HEK293 (cell line): ENCODE data around the gene TCHP.
A peak's percentile ranks its signal among the peaks of the same experiment; 100 is the strongest.

ENCODE experiments used
- CTCF ChIA-PET: fragments of 350-600 bp; formaldehyde crosslinking; extraction: SDS; loops from one replicate; lab custom pipeline; 2021; ENCODE audit warnings: antibody characterized with exemption; lab: Yijun Ruan, JAX
- POLR2A ChIA-PET: fragments of 300-600 bp; formaldehyde crosslinking; extraction: SDS; loops from one replicate; lab custom pipeline; 2020; ENCODE audit warnings: antibody characterized with exemption, inconsistent platforms; lab: Yijun Ruan, JAX
- H3K27ac ChIP-seq: fragments of 200-500 bp; sonication (Bioruptor generic); 2 replicates; pipeline ENCODE4 v1.5.1; 2014; ENCODE audit warnings: low read depth, low read length, control low read depth, inconsistent platforms; ENCODE audit errors: extremely low read depth
- H3K36me3 ChIP-seq, 2 experiments: fragments of 200-500 bp in 1 of 2; sonication (Bioruptor generic) in 1 of 2; 1 replicate in 1 of 2; 2 replicates in 1 of 2; pipeline ENCODE4 v1.5.1; 2014 to 2017; ENCODE audit warnings: inconsistent platforms in 2 of 2, low read length in 2 of 2; ENCODE audit not compliant: control insufficient read depth in 2 of 2, insufficient read depth in 1 of 2
- H3K4me1 ChIP-seq: fragments of 200-500 bp; sonication (Bioruptor generic); 2 replicates; pipeline ENCODE4 v1.5.1; 2014; ENCODE audit warnings: mild to moderate bottlenecking, low read length, inconsistent platforms; ENCODE audit not compliant: control insufficient read depth, insufficient read depth
- H3K4me3 ChIP-seq: 2 replicates; pipeline ENCODE4 v1.5.1; 2011; ENCODE audit warnings: low read depth, mild to moderate bottlenecking, control low read depth, low read length, moderate library complexity
- H3K9me3 ChIP-seq: fragments of 200-500 bp; sonication (Bioruptor generic); 2 replicates; pipeline ENCODE4 v1.5.1; 2014; ENCODE audit warnings: low read depth, low read length, inconsistent platforms; ENCODE audit not compliant: control insufficient read depth, insufficient read depth
- ELK4 ChIP-seq: IDR thresholded peaks from 2 replicates; pipeline ENCODE4 v1.6.1; 2011; ENCODE audit warnings: mild to moderate bottlenecking, low read depth, low read length, borderline replicate concordance
- FEZF1 ChIP-seq: fragments of 450-650 bp; formaldehyde crosslinking; IDR thresholded peaks from 2 replicates; pipeline ENCODE4 v1.5.1; 2016; ENCODE audit warnings: missing biosample characterization, missing genetic modification characterization
- KLF9 ChIP-seq: fragments of 450-650 bp; formaldehyde crosslinking; IDR thresholded peaks from 2 replicates; pipeline ENCODE4 v1.5.1; 2016; ENCODE audit warnings: missing biosample characterization, missing genetic modification characterization, low read depth
- MZF1 ChIP-seq: fragments of 450-650 bp; formaldehyde crosslinking; IDR thresholded peaks from 2 replicates; pipeline ENCODE4 v1.5.1; 2017; ENCODE audit warnings: missing biosample characterization, missing genetic modification characterization, borderline replicate concordance
- PRDM2 ChIP-seq: fragments of 450-650 bp; formaldehyde crosslinking; IDR thresholded peaks from 2 replicates; pipeline ENCODE4 v1.5.1; 2016; ENCODE audit warnings: missing biosample characterization, missing genetic modification characterization, borderline replicate concordance
- ZEB2 ChIP-seq: fragments of 450-650 bp; formaldehyde crosslinking; IDR thresholded peaks from 2 replicates; pipeline ENCODE4 v1.5.1; 2016; ENCODE audit warnings: missing biosample characterization, missing genetic modification characterization
- ZIC2 ChIP-seq: fragments of 450-650 bp; formaldehyde crosslinking; IDR thresholded peaks from 2 replicates; pipeline ENCODE4 v1.5.1; 2016; ENCODE audit warnings: missing biosample characterization, missing genetic modification characterization
- ZNF132 ChIP-seq: fragments of 450-650 bp; formaldehyde crosslinking; IDR thresholded peaks from 2 replicates; pipeline ENCODE4 v1.5.1; 2017; ENCODE audit warnings: missing biosample characterization, missing genetic modification characterization, borderline replicate concordance
- ZNF140 ChIP-seq: fragments of 450-650 bp; formaldehyde crosslinking; IDR thresholded peaks from 2 replicates; pipeline ENCODE4 v1.5.1; 2016; ENCODE audit warnings: missing biosample characterization, missing genetic modification characterization
- ZNF16 ChIP-seq: fragments of 450-650 bp; formaldehyde crosslinking; IDR thresholded peaks from 2 replicates; pipeline ENCODE4 v1.5.1; 2016; ENCODE audit warnings: low read depth, missing biosample characterization, missing genetic modification characterization
- ZNF202 ChIP-seq: fragments of 450-650 bp; formaldehyde crosslinking; IDR thresholded peaks from 2 replicates; pipeline ENCODE4 v1.5.1; 2016; ENCODE audit warnings: missing biosample characterization, missing genetic modification characterization, borderline replicate concordance
- ZNF223 ChIP-seq: fragments of 450-650 bp; formaldehyde crosslinking; IDR thresholded peaks from 2 replicates; pipeline ENCODE4 v1.5.1; 2016; ENCODE audit warnings: missing biosample characterization, missing genetic modification characterization
- ZNF23 ChIP-seq: fragments of 450-650 bp; formaldehyde crosslinking; IDR thresholded peaks from 2 replicates; pipeline ENCODE4 v1.5.1; 2016; ENCODE audit warnings: missing biosample characterization, missing genetic modification characterization, borderline replicate concordance
- ZNF266 ChIP-seq: fragments of 450-650 bp; formaldehyde crosslinking; IDR thresholded peaks from 2 replicates; pipeline ENCODE4 v1.5.1; 2016; ENCODE audit warnings: missing biosample characterization, missing genetic modification characterization, low read depth
- ZNF280D ChIP-seq: fragments of 450-650 bp; formaldehyde crosslinking; IDR thresholded peaks from 2 replicates; pipeline ENCODE4 v1.5.1; 2016; ENCODE audit warnings: missing biosample characterization, missing genetic modification characterization
- ZNF518A ChIP-seq: fragments of 450-650 bp; formaldehyde crosslinking; conservative IDR thresholded peaks from 2 replicates; pipeline ENCODE4 v1.5.1; 2016; ENCODE audit warnings: low read depth, missing biosample characterization, missing genetic modification characterization
- ZNF561 ChIP-seq: fragments of 450-650 bp; IDR thresholded peaks from 2 replicates; pipeline ENCODE4 v1.5.1; 2018; ENCODE audit warnings: missing biosample characterization, missing genetic modification characterization, borderline replicate concordance
- ZNF623 ChIP-seq: fragments of 450-650 bp; formaldehyde crosslinking; IDR thresholded peaks from 2 replicates; pipeline ENCODE4 v1.5.1; 2016; ENCODE audit warnings: missing biosample characterization, missing genetic modification characterization
- ZNF645 ChIP-seq: fragments of 450-650 bp; formaldehyde crosslinking; IDR thresholded peaks from 2 replicates; pipeline ENCODE4; 2016; ENCODE audit warnings: missing biosample characterization, missing genetic modification characterization
- TF ChIP-seq, protein P1 (sequence below): fragments of 450-650 bp; formaldehyde crosslinking; IDR thresholded peaks from 2 replicates; pipeline ENCODE4 v1.5.1; 2017; ENCODE audit warnings: missing biosample characterization, missing genetic modification characterization

The TCHP gene

GRCh38 chr12:109939504-109939903, 39.4 kb downstream of the TCHP start:
- peaks cover 26 to 52% of the 10 kb centered on the region in 2 experiments; a peak in 2 of 3 replicates for H3K36me3 ChIP-seq
- CTCF ChIA-PET, result interaction anchor here (1.5 kb wide), 1 partner anchor 86 kb away, joined by 3 read pairs; no protein-coding TSS in a partner anchor
- no peak overlapping the region for H3K4me3 ChIP-seq
- H3K9me3 ChIP-seq, result no peaks in the 10 kb centered on the region
- POLR2A ChIA-PET, result no interaction called here
- no peaks in the 10 kb centered on the region for H3K4me1 ChIP-seq
- no peak overlapping the region for H3K27ac ChIP-seq
- no peak; the same call in 1 of the 2 replicates for TF ChIP-seq MZF1 (tag by site-specific recombination)
- no peak for TF ChIP-seq ZEB2 (tag by site-specific recombination)
- no peak for TF ChIP-seq ZNF16 (tag by site-specific recombination)
- TF ChIP-seq, protein P1, sequence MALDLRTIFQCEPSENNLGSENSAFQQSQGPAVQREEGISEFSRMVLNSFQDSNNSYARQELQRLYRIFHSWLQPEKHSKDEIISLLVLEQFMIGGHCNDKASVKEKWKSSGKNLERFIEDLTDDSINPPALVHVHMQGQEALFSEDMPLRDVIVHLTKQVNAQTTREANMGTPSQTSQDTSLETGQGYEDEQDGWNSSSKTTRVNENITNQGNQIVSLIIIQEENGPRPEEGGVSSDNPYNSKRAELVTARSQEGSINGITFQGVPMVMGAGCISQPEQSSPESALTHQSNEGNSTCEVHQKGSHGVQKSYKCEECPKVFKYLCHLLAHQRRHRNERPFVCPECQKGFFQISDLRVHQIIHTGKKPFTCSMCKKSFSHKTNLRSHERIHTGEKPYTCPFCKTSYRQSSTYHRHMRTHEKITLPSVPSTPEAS (tag by site-specific recombination), result no peak
- TF ChIP-seq KLF9 (tag by site-specific recombination), result no peak
- no peak for TF ChIP-seq ZNF645 (tag by site-specific recombination)
- peak; percentile 86 for TF ChIP-seq ZNF623 (tag by site-specific recombination)
- no peak for TF ChIP-seq ZNF132 (tag by site-specific recombination)
- TF ChIP-seq ZNF266, result peak; percentile 73
- TF ChIP-seq FEZF1, result no peak
- peak; percentile 33; the same call in 1 of the 2 replicates for TF ChIP-seq ZNF23
- TF ChIP-seq ZNF202, result no peak
- TF ChIP-seq ELK4, result no peak
- TF ChIP-seq ZNF223 (tag by site-specific recombination), result peak; percentile 31; the same call in 1 of the 2 replicates
- peak; percentile 95 for TF ChIP-seq ZNF140 (tag by site-specific recombination)
- TF ChIP-seq ZNF518A (tag by site-specific recombination), result peak; percentile 97
- TF ChIP-seq ZNF280D (tag by site-specific recombination), result no peak
- TF ChIP-seq ZIC2, result no peak
- no peak for TF ChIP-seq ZNF561 (tag by site-specific recombination)
- no peak for TF ChIP-seq PRDM2 (tag by site-specific recombination)
